Panc1 (cell line): ENCODE measurements around the gene CLIP3. TPM values are rescaled to one million over a fixed set of nuclear protein-coding genes. Genes with fewer than 3 reads are reported as not detected.

Experiments used
- ATAC-seq: fragments of 200-7000 bp; cut with Tn5 transposase; 2 replicates; pipeline ENCODE4 v1.9.1; 2020; ENCODE audit warnings: mild to moderate bottlenecking, moderate library complexity
- BruUV-seq: library from RNA; stranded (reverse); fragments of 400-500 nt; replicated peaks from 2 replicates; lab custom pipeline; 2021; lab: Mats Ljungman, UMichigan
- CTCF ChIA-PET: fragments of 300-600 bp; sonication (Branson Sonifier 250); formaldehyde crosslinking; loops from one replicate; lab custom pipeline; 2022; ENCODE audit warnings: antibody characterized with exemption; lab: Charles Lee
- POLR2A ChIA-PET: fragments of 300-600 bp; sonication (Branson Sonifier 250); formaldehyde crosslinking; loops from one replicate; lab custom pipeline; 2022; ENCODE audit warnings: antibody characterized with exemption; lab: Charles Lee
- DNase-seq: peaks from one replicate; pipeline ENCODE4 v3.0.0-alpha.2; 2010; ENCODE audit warnings: low read depth, low spot score
- H3K27ac ChIP-seq: 2 replicates; pipeline ENCODE4 v1.5.1; 2011; ENCODE audit warnings: mild to moderate bottlenecking, low read length, inconsistent platforms
- H3K27me3 ChIP-seq: fragments of 200-500 bp; sonication (Bioruptor generic); 2 replicates; pipeline ENCODE4 v1.6.0; 2014; ENCODE audit warnings: low read length, inconsistent platforms; ENCODE audit not compliant: control insufficient read depth, insufficient read depth
- H3K36me3 ChIP-seq: fragments of 200-500 bp; sonication (Bioruptor generic); 2 replicates; pipeline ENCODE4 v1.5.1; 2014; ENCODE audit warnings: inconsistent platforms, mild to moderate bottlenecking, low read length, moderate library complexity; ENCODE audit not compliant: control insufficient read depth, insufficient read depth
- H3K4me1 ChIP-seq: 2 replicates; pipeline ENCODE4 v1.5.1; 2011; ENCODE audit warnings: inconsistent platforms, mild to moderate bottlenecking, low read length, moderate library complexity; ENCODE audit not compliant: control insufficient read depth, insufficient read depth
- H3K4me3 ChIP-seq, 2 experiments: 2 replicates each; pipeline ENCODE4 v1.5.1; 2011 to 2012; ENCODE audit warnings: low read depth in 2 of 2, low read length in 2 of 2, mild to moderate bottlenecking in 2 of 2, inconsistent platforms in 1 of 2, moderate library complexity in 1 of 2
- H3K9me3 ChIP-seq: fragments of 200-500 bp; sonication (Bioruptor generic); 2 replicates; pipeline ENCODE4 v1.5.1; 2014; ENCODE audit warnings: low read depth, mild to moderate bottlenecking, inconsistent platforms, low read length, moderate library complexity; ENCODE audit not compliant: control insufficient read depth, insufficient read depth
- CTCF ChIP-seq: fragments of 450-650 bp; IDR thresholded peaks from 2 replicates; pipeline ENCODE4 v1.5.1; 2017; ENCODE audit warnings: mild to moderate bottlenecking
- POLR2AphosphoS5 ChIP-seq: IDR thresholded peaks from 2 replicates; pipeline ENCODE4 v1.6.1; 2012; ENCODE audit warnings: mild to moderate bottlenecking, low read depth, low read length, moderate library complexity
- REST ChIP-seq, 2 experiments: IDR thresholded peaks; 2 replicates each; pipeline ENCODE4 v1.6.1; 2011 to 2012; ENCODE audit warnings: low read depth in 2 of 2, control low read depth in 1 of 2, low read length in 1 of 2, mild to moderate bottlenecking in 1 of 2, moderate library complexity in 1 of 2; ENCODE audit not compliant: insufficient read depth in 1 of 2
- SIN3A ChIP-seq: IDR thresholded peaks from 2 replicates; pipeline ENCODE4 v1.6.1; 2012; ENCODE audit warnings: low read depth, mild to moderate bottlenecking, low read length, moderate library complexity, borderline replicate concordance; ENCODE audit not compliant: insufficient read depth
- TCF7L2 ChIP-seq: IDR thresholded peaks from 2 replicates; pipeline ENCODE4 v1.6.1; 2011; ENCODE audit warnings: mild to moderate bottlenecking, low read depth, low read length, inconsistent platforms
- in situ Hi-C: cut with HindIII; loops from 2 replicates; pipeline ENCODE4 v1.10.0; 2016; ENCODE audit warnings: low sequenced_read_pairs, low pct_unique_long_range_greater_than_20kb
- intact Hi-C: fragments of 100-400 bp; cut with micrococcal nuclease; formaldehyde crosslinking; loops from one replicate; pipeline ENCODE4 v1.10.0; 2022; ENCODE audit not compliant: unreplicated experiment
- total RNA-seq: library from RNA; stranded (reverse); gene quantifications from one replicate; pipeline ENCODE4 v1.2.1, GENCODE V29; 2021; ENCODE audit not compliant: unreplicated experiment

The CLIP3 gene
- total RNA-seq, 1 experiment from 2014 or later, result 4.7 TPM

GRCh38 chr19:36009220-36009619 lies 23.5 kb downstream of the CLIP3 start:
- Histone ChIP-seq H3K27ac (peak overlapping the region; percentile 71), H3K27me3 (no peaks in the 10 kb centered on the region), H3K36me3 (no peaks in the 10 kb centered on the region), H3K4me1 (peaks cover 16% of the 10 kb centered on the region; the same call in 1 of the 2 replicates), H3K4me3 (peak overlapping the region; percentile 46 to 64), H3K9me3 (no peaks in the 10 kb centered on the region)
- ChIA-PET CTCF (no interaction called here), POLR2A (no interaction called here)
- DNase-seq (no peak), ATAC-seq (peak; percentile 80)
- in situ Hi-C loops, result no loop called here
- no TSS peak for BruUV-seq
- TF ChIP-seq SIN3A (no peak; the same call in 1 of the 2 replicates), REST (IDR thresholded peaks at IDR 0.05; ENCODE audit: insufficient read depth in 1 of 2, low read depth in 2 of 2, low read length in 1 of 2) (0 out of 4 replicates have a peak, but pooled peaks of 1 of the 2 experiments have one; percentile 9)
- intact Hi-C loops, result no loop called here

- no peaks in the 10 kb centered on the region for H3K36me3 ChIP-seq
- intact Hi-C loops (no loop called here), in situ Hi-C loops (no loop called here)
- H3K27me3 ChIP-seq, result no peaks in the 10 kb centered on the region
- H3K4me1 ChIP-seq, result peaks cover 15% of the 10 kb centered on the region; the same call in 1 of the 2 replicates
- H3K4me3 ChIP-seq, result peak within 1 kb of the TSS; percentile 46 to 64
- peak within 1 kb of the TSS; percentile 71 for H3K27ac ChIP-seq
- H3K9me3 ChIP-seq, result no peaks in the 10 kb centered on the region
- CTCF ChIA-PET, result no interaction called here
- no TSS peak for BruUV-seq
- peak; percentile 29; the same call in 1 of the 2 replicates for ATAC-seq
- DNase-seq, result no peak
- POLR2A ChIA-PET, result no interaction called here
- TF ChIP-seq SIN3A (no peak), REST (IDR thresholded peaks at IDR 0.05; ENCODE audit: insufficient read depth in 1 of 2, low read depth in 2 of 2, low read length in 1 of 2) (no peak), CTCF (no peak), POLR2AphosphoS5 (no peak), TCF7L2 (no peak)
These were observed 24.2 kb downstream of the CLIP3 start, which contains the start of gene SYNE4 for GRCh38 chr19:36008336-36008978. Gene SYNE4, minus strand, starts transcription at chr19:36008813. Its CDS starts 132 bp downstream, at chr19:36008681.
